GM19455 (cell line): Measurements from ENCODE around the gene CTSE.

ENCODE experiments used
- ATAC-seq: cut with Tn5 transposase; IDR thresholded peaks from one replicate; pipeline ENCODE4 v1.9.1; 2021; ENCODE audit not compliant: unreplicated experiment

CTSE gene

DNA sequence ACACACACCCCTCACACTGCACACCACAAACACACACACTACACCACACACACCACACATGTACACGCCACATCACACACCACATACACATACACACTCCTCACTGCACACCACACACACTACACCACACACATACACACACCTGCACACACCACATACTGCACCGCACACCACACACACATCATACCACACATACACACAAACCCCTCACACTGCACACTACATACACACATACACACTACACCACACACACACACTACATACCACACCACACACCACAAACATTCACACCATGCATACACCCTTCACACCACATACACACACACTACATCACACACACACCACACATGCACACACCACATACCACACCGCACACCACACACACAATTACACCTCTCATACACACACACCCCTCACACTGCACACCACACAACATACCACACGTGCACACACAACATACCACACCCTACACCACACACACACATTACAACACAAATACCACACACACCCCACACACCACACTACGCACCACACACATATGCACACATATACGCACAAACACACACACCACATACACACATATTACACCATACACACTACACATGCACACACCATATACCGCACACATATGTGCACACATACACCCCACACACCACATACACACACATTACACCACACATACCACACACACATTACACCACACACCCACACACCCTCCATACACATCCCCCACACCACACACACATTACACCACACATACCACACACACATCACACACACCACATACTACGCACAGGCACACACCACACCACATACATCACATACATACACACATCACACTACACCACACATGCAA is 50.1 kb downstream of the CTSE start:
- ATAC-seq, result no peak

GRCh38 chr1:205972491-205973168 is 51.1 kb downstream of the CTSE start:
- no peak for ATAC-seq

- ATAC-seq, result no peak
Observed at GRCh38 chr1:205972081-205972480, 51.6 kb downstream of the CTSE start.

GRCh38 chr1:205971082-205971481 is 52.6 kb downstream of the CTSE start:
- ATAC-seq, result no peak

DNA sequence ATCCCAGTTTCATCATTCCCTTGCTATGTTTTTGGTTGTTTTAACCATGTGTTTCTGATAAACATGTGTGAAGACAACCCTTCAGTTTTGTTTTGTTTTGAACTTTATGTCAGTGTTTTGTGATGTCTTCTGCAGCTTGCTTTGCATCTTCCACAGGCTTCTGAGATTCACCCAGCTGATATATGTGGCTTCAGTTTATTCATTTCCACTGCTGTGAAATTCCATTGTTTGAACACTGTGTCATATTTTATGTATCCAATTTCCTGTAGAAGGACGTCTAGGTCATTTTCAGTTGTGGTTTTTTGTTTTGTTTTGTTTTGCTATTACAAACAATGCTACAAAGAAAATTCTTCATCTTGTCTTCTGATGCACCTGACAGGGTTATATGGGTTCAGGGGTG is 53.2 kb downstream of the CTSE start:
- no peak for ATAC-seq

DNA sequence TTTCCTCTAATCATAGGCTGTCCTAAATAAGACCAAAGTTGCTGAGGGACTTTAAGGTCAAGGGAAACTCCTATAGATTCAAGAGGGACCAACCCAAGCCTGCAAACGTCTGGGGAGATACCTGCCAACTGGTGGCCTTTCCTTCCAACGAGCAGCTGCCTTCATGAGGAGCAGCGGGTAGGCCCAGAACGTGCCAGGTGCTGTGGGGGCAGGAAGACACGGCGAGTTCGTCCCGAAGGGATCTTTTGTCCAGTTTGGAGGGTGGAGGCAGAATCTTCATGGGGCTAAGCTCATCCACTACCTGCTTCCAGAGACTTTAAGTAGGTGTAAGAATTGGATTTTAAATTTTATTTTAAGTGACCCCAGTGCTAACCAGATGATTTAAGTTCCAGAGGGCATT is 54.5 kb downstream of the CTSE start:
- no peak for ATAC-seq

- ATAC-seq, result no peak
Observed at GRCh38 chr1:205967554-205968335, 56.0 kb downstream of the CTSE start.

- ATAC-seq, result no peak
Observed at GRCh38 chr1:205965036-205965884, 58.4 kb downstream of the CTSE start.

DNA sequence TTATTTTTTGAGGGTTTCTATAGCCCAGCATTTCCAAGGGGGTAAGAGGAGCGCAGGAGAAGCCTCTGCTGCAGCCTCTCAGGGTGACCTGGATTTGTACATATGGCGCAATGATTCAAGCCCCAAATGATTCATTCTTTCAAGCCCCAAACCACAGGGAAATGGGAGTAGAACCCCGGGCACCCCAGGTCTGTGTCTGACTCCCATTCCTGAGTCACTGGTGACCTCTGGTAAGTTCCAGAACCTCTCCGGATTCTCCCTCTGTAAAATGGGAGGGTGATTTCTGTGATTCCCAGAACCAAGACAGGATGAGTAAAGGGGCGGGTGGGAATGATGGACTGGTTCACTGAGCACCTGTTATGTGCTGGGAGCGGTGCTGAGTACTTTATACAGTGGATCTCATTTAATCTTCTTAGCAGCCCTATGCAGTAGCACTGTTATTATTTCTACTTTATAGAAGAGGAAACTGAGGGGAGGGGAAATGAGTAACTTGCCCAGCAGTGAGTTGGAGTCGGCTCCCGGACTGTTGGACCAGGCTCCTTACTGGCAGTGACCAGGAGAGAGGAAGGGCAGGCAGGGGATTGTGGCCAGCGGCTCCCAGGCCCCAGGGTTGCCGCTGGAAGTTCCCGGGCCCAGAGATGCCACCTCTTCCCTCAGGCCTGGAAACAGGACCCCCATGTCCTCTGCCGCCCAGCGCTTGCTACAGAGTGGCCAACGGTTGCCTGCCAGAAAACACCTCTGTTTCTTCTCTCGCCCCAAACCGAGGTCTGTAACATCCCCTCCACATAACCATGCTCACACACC is 60.1 kb downstream of the CTSE start:
- no peak for ATAC-seq

DNA sequence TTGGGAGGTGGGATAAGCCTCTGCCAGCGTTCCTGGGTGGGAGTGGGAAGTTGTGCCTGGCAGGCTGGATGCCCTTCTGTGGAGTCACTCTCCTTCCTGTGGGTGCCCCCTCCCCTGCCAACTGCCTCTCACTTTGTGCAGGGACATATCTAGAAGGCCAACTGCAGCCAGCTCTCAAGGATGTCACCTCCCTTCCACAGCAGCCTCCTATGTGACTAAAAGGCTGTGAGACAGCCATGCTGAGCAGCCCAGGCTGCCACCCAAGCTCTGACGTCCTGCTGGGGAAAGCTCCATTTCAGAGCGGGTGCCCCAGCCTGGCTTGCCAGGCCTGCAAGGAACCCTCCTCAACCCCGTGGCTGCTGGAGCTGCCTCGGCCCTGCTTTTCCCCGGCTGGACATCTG is 60.9 kb downstream of the CTSE start:
- no peak for ATAC-seq

GRCh38 chr1:205961991-205962820 is 61.5 kb downstream of the CTSE start:
- no peak for ATAC-seq

DNA sequence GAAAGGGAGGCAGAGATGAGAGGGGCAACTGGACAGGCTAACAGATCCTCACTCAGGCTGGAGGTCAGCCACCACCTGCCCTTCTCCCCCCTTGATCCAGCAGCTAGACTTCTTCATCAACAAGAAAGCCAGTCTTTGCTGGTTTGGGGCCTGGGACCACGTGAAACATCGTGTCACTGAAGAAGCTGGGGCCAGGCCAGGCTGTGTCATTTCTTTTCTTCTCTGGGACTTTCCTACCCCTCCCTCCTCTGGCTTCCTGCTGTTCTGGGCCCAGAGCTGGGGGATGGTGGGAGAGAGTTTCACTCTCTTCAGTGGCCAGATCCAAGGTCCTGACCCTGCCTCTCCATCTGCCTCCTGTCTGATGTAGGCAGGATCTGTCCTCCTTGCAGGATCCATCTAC is 62.3 kb downstream of the CTSE start:
- no peak for ATAC-seq

GRCh38 chr1:205959789-205960188 is 63.9 kb downstream of the CTSE start:
- ATAC-seq, result no peak
